ENCODE results near the gene PTPN12.

PTPN12 gene

GRCh38 chr7:77684030-77684429, 146.9 kb downstream of the PTPN12 start:
- no peaks in the 10 kb centered on the region; the same call in 1 of the 2 replicates for H3K36me3 ChIP-seq (ENCODE audit: insufficient read depth, low read length)

DNA sequence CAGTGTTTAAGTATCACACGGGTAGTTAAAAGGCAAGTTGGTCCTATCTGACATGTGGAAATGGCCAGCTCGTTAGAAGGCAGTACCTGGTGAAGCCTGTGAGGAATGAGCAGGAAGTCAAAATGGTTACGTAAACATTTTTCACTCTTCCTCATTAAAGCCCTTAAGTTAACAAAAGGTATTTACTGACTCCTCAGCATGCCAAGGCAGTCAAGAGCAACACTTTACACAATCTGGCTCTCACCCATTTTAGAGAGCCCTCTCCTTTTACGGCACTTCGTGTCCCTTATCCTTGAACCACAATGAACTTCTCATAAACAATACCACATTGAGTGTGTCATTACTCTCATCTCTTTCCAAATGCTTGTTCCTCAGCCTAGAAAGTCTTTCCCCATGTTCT, 148.1 kb downstream of the PTPN12 start:
- Histone ChIP-seq H3K4me1 (ENCODE audit: insufficient read depth, low read length) (peaks cover 28% of the 10 kb centered on the region), H3K9ac (ENCODE audit: low read depth, low read length) (no peak overlapping the region), H3K36me3 (ENCODE audit: insufficient read depth, low read length) (no peaks in the 10 kb centered on the region; the same call in 1 of the 2 replicates), H3K9me3 (ENCODE audit: control insufficient read depth, insufficient read depth, low read length) (no peaks in the 10 kb centered on the region)

More at GRCh38 chr7:77684030-77684429, 146.9 kb downstream of the PTPN12 start:
- no peaks in the 10 kb centered on the region for H3K9me3 ChIP-seq (ENCODE audit: control insufficient read depth, insufficient read depth, low read length)
- peaks cover 28% of the 10 kb centered on the region for H3K4me1 ChIP-seq (ENCODE audit: insufficient read depth, low read length)
- no peak overlapping the region for H3K9ac ChIP-seq (ENCODE audit: low read depth, low read length)

GRCh38 chr7:77687100-77687746, 150.1 kb downstream of the PTPN12 start:
- no peak overlapping the region for H3K9ac ChIP-seq (ENCODE audit: low read depth, low read length)
- H3K36me3 ChIP-seq (ENCODE audit: insufficient read depth, low read length): no peaks in the 10 kb centered on the region
- no peaks in the 10 kb centered on the region for H3K9me3 ChIP-seq (ENCODE audit: control insufficient read depth, insufficient read depth, low read length)
- peaks cover 30% of the 10 kb centered on the region for H3K4me1 ChIP-seq (ENCODE audit: insufficient read depth, low read length)

DNA sequence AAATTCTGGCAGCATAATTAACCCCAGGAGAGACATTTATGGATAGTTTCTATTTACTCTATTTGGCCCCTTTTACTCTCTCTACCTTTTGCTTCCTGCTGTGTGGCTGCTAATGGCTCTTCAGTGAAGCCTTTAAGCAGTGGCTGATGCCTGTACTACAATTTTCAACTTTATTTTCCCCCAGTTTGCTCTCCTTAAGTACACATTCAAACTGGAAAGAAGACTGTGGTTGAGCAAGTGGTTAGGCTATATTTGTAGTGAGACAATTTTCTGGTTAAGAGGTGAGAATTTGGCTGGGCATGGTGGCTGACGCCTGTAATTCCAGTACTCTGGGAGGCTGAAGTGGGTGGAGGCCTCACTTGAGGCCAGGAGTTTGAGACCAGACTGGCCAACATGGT, 150.7 kb downstream of the PTPN12 start:
- H3K36me3 ChIP-seq (ENCODE audit: insufficient read depth, low read length): no peaks in the 10 kb centered on the region
- no peak overlapping the region for H3K9ac ChIP-seq (ENCODE audit: low read depth, low read length)
- no peaks in the 10 kb centered on the region for H3K9me3 ChIP-seq (ENCODE audit: control insufficient read depth, insufficient read depth, low read length)
- H3K4me1 ChIP-seq (ENCODE audit: insufficient read depth, low read length): peaks cover 32% of the 10 kb centered on the region

All from ES-I3 (cell line).